Measurements from ENCODE around the gene KBTBD12. TPM values are rescaled to one million over a fixed set of nuclear protein-coding genes. Genes with fewer than 3 reads are reported as not detected.

KBTBD12 gene
- total RNA-seq, 3 donors from 2014 or later (not counting 1 experiment from before 2014, with no cell fraction given), result 0.12 TPM; not detected in 2

DNA sequence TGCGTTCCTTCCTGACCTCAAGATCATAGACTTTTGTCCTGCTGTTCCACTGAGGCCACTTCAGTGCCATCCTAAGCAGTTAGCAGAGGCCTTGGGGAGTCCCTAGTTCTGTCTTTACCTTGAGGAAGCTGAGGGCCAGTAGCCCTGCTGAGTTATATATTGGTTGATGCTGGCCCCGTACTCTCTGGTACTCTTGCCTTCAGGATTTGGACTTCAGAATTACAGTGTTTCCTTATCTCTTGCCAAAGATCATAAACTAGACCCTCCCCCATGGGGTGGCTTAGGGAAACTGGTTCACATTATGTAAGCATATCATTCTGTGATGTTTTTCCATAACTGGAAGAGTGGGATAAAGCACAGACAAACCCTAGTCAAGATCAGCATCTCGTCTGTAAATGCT lies 33.2 kb downstream of the KBTBD12 start:
- no peak overlapping the region for H3K4me3 ChIP-seq (ENCODE audit: low read length)
- Mint-ChIP-seq H3K27me3 (ENCODE audit: low read depth in 2 of 2) (peaks cover 15 to 42% of the 10 kb centered on the region in 2 donors), H3K4me3 (no peak overlapping the region), H3K4me1 (no peaks in the 10 kb centered on the region), H3K36me3 (no peaks in the 10 kb centered on the region), H3K27ac (no peak overlapping the region), H3K9me3 (no peaks in the 10 kb centered on the region)
- WGBS (ENCODE audit: insufficient coverage), result 79% methylated on average over 2 of the region's 3 CpGs
- TF ChIP-seq, protein P1, sequence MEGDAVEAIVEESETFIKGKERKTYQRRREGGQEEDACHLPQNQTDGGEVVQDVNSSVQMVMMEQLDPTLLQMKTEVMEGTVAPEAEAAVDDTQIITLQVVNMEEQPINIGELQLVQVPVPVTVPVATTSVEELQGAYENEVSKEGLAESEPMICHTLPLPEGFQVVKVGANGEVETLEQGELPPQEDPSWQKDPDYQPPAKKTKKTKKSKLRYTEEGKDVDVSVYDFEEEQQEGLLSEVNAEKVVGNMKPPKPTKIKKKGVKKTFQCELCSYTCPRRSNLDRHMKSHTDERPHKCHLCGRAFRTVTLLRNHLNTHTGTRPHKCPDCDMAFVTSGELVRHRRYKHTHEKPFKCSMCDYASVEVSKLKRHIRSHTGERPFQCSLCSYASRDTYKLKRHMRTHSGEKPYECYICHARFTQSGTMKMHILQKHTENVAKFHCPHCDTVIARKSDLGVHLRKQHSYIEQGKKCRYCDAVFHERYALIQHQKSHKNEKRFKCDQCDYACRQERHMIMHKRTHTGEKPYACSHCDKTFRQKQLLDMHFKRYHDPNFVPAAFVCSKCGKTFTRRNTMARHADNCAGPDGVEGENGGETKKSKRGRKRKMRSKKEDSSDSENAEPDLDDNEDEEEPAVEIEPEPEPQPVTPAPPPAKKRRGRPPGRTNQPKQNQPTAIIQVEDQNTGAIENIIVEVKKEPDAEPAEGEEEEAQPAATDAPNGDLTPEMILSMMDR (IDR thresholded peaks at IDR 0.05), result no peak
- ATAC-seq, result no peak
- DNase-seq, result no peak
- intact Hi-C loops (cut with micrococcal nuclease), result no loop called here
- no peaks in the 10 kb centered on the region for H3K4me1 ChIP-seq (ENCODE audit: control insufficient read depth, insufficient read depth, low read length)
- H3K9me3 ChIP-seq (ENCODE audit: control insufficient read depth, insufficient read depth, low read length), result no peaks in the 10 kb centered on the region
- no peaks in the 10 kb centered on the region for H3K27me3 ChIP-seq (ENCODE audit: control insufficient read depth, insufficient read depth, low read length)
- no peak overlapping the region for H3K27ac ChIP-seq (ENCODE audit: low read length)
- no peaks in the 10 kb centered on the region for H3K36me3 ChIP-seq (ENCODE audit: control insufficient read depth, insufficient read depth, low read length)

DNA sequence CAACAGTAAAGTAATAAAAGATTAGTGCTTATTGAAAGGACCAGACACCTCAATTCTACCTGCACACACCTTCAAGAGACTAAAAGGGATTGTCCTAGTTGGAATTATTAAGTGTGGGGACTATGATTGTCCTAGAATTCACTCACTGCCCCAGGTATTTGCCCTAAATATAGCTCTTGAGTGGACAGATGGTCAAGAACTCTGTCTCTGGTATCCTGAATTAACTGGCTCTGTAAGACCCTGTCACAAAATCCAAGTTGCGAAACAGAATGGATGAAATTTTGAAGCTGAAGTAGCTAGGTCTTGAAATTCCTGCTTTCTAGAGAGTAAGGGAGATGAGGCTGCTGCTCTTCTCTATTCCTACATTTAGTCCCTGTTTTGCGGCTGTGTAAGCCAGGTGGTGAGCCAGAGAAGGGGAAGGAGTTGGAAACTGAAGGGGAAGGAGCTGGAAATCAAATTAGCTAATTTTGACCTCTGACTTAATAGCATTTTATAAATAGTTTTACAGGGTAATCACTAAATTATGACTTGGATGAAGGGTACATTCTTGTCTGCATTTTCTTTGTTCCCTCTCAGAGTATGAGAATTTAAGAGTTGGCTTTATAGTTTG lies 34.5 kb downstream of the KBTBD12 start:
- H3K4me3 Mint-ChIP-seq, result no peak overlapping the region
- no peak for ATAC-seq
- H3K27me3 ChIP-seq (ENCODE audit: control insufficient read depth, insufficient read depth, low read length), result no peaks in the 10 kb centered on the region
- intact Hi-C loops (cut with micrococcal nuclease), result no loop called here
- H3K4me1 Mint-ChIP-seq, result no peaks in the 10 kb centered on the region
- H3K36me3 ChIP-seq (ENCODE audit: control insufficient read depth, insufficient read depth, low read length), result no peaks in the 10 kb centered on the region
- TF ChIP-seq, protein P1 (IDR thresholded peaks at IDR 0.05), result no peak
- H3K9me3 Mint-ChIP-seq, result no peaks in the 10 kb centered on the region
- H3K27ac Mint-ChIP-seq, result no peak overlapping the region
- 100% methylated on average over 1 of the region's 2 CpGs for WGBS (ENCODE audit: insufficient coverage)
- H3K4me3 ChIP-seq (ENCODE audit: low read length), result no peak overlapping the region
- no peaks in the 10 kb centered on the region for H3K9me3 ChIP-seq (ENCODE audit: control insufficient read depth, insufficient read depth, low read length)
- no peaks in the 10 kb centered on the region for H3K4me1 ChIP-seq (ENCODE audit: control insufficient read depth, insufficient read depth, low read length)
- H3K27me3 Mint-ChIP-seq (ENCODE audit: low read depth in 2 of 2), result peaks cover 15 to 44% of the 10 kb centered on the region in 2 donors
- H3K27ac ChIP-seq (ENCODE audit: low read length), result no peak overlapping the region
- H3K36me3 Mint-ChIP-seq, result no peaks in the 10 kb centered on the region
- DNase-seq, result no peak

DNA sequence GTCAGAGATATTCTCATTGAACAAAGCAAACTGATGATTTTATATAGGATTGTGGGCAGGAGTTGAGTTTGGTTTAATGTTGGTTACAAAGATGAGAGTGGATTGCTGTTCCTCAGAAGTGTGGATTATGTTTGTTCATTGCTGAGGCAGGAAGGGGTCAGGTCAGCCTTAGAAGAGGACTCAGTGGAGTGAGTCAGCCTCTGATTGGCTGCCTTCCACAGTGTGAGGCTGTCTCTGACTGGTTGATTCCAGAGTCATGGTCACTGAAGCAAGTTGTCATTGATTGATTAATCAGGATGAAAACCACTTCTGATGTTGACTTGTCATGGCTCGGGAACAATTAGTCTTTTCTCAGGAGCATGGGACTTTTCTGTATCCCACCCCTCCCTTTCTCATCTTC lies 36.2 kb downstream of the KBTBD12 start:
- Histone ChIP-seq H3K4me3 (ENCODE audit: low read length) (no peak overlapping the region), H3K4me1 (ENCODE audit: control insufficient read depth, insufficient read depth, low read length) (no peaks in the 10 kb centered on the region), H3K27me3 (ENCODE audit: control insufficient read depth, insufficient read depth, low read length) (no peaks in the 10 kb centered on the region), H3K9me3 (ENCODE audit: control insufficient read depth, insufficient read depth, low read length) (no peaks in the 10 kb centered on the region), H3K27ac (ENCODE audit: low read length) (no peak overlapping the region), H3K36me3 (ENCODE audit: control insufficient read depth, insufficient read depth, low read length) (no peaks in the 10 kb centered on the region)
- Mint-ChIP-seq H3K27ac (no peak overlapping the region), H3K36me3 (no peaks in the 10 kb centered on the region), H3K4me3 (no peak overlapping the region), H3K4me1 (no peaks in the 10 kb centered on the region), H3K9me3 (no peaks in the 10 kb centered on the region), H3K27me3 (ENCODE audit: low read depth in 2 of 2) (peaks cover 11 to 54% of the 10 kb centered on the region in 2 donors)
- TF ChIP-seq, protein P1 (IDR thresholded peaks at IDR 0.05), result no peak
- WGBS (ENCODE audit: insufficient coverage), result 89% methylated on average over 1 of the region's 1 CpG
- no peak for ATAC-seq
- no peak for DNase-seq
- intact Hi-C loops (cut with micrococcal nuclease), result no loop called here

Data from natural killer cell (primary cell).